OCI-LY3 (cell line): ENCODE results near the gene FAM107B.

Source experiments
- H2AFZ ChIP-seq: fragments of 200-600, 300-600 bp; shearing (Covaris generic); 2 replicates; pipeline ENCODE4 v1.6.0; 2014; ENCODE audit warnings: antibody characterized with exemption, low read depth, low read length
- H3K27ac ChIP-seq: fragments of 200-600, 300-600 bp; sonication (generic); 2 replicates; pipeline ENCODE4 v1.5.1; 2014; ENCODE audit warnings: mild to moderate bottlenecking, low read length, moderate library complexity, mixed read lengths
- H3K27me3 ChIP-seq: fragments of 200-600, 300-600 bp; sonication (generic); 2 replicates; pipeline ENCODE4 v1.6.1; 2014; ENCODE audit warnings: low read depth, low read length, mixed read lengths
- H3K36me3 ChIP-seq: fragments of 200-600, 300-600 bp; sonication (generic); replicated peaks from 2 replicates; pipeline ENCODE3; 2014; ENCODE audit warnings: low read depth, low read length, mixed read lengths
- H3K4me1 ChIP-seq: fragments of 300-600, 200-600 bp; sonication (generic); 2 replicates; pipeline ENCODE4 v1.6.1; 2014; ENCODE audit warnings: low read length, mixed read lengths
- H3K4me2 ChIP-seq: fragments of 200-600, 300-600 bp; sonication (generic); 2 replicates; pipeline ENCODE4 v1.6.1; 2014; ENCODE audit warnings: low read length, mixed read lengths
- H3K4me3 ChIP-seq: fragments of 300-600, 200-600 bp; sonication (generic); 2 replicates; pipeline ENCODE4 v1.5.1; 2014; ENCODE audit warnings: antibody characterized with exemption, mild to moderate bottlenecking, low read length, moderate library complexity
- H3K79me2 ChIP-seq: fragments of 300-600, 200-600 bp; shearing (Covaris generic); 2 replicates; pipeline ENCODE4 v1.6.1; 2014; ENCODE audit warnings: mild to moderate bottlenecking, low read length, mixed read lengths
- H3K9ac ChIP-seq: fragments of 300-600, 200-600 bp; shearing (Covaris generic); 2 replicates; pipeline ENCODE4 v1.6.0; 2014; ENCODE audit warnings: mild to moderate bottlenecking, low read length, moderate library complexity
- H3K9me3 ChIP-seq: fragments of 200-600, 300-600 bp; shearing (Covaris generic); 2 replicates; pipeline ENCODE4 v1.6.1; 2014; ENCODE audit warnings: low read length, mixed read lengths; ENCODE audit not compliant: insufficient read depth
- H4K20me1 ChIP-seq: fragments of 200-600, 300-600 bp; sonication (generic); 2 replicates; pipeline ENCODE4 v1.6.1; 2016; ENCODE audit warnings: low read length, mixed read lengths; ENCODE audit not compliant: insufficient read depth
- EZH2phosphoT487 ChIP-seq: fragments of 200-600 bp; shearing (Covaris generic); IDR thresholded peaks from 2 replicates; pipeline ENCODE4 v1.6.1; 2018; ENCODE audit warnings: antibody characterized with exemption, mixed run types, low read depth
- TF ChIP-seq, protein P1 (sequence below): fragments of 200-600, 300-600 bp; sonication (generic); IDR thresholded peaks from 2 replicates; pipeline ENCODE4 v1.5.1; 2014; ENCODE audit warnings: antibody characterized with exemption, low read length, low read depth

Gene FAM107B

DNA sequence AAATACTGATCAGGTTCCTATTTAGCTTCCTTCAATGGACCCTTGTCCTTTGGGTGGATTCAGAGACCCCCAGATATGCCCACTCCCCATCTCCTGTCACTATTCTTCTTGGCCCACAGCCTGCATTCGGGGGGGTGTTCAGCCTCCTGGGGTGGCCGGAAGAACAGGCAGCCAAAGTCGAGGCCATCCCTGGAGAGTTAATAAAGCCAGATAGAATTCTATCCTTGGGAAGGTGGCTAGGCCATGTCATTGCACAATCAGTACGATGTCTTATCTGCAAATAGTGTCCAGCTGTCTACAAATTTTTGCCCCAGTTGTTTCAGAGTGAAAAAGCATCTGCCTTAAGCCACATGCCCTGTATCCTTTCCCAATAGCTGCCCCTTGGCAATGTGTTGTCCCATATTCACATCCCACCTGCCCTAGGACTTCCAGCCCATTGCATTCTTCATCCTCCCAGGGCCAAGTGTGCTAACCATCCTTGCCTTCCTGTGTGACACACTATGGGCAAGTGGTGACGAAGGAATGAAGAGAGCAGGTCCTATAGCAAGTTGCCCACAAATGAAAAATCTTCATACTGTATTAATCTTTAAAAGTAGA lies 9.9 kb upstream of the FAM107B start:
- no peaks in the 10 kb centered on the region for H3K27me3 ChIP-seq
- no peak overlapping the region for H3K9ac ChIP-seq
- no peak overlapping the region for H3K4me2 ChIP-seq
- no peak overlapping the region for H3K4me3 ChIP-seq
- no peaks in the 10 kb centered on the region for H3K4me1 ChIP-seq
- TF ChIP-seq, protein P1, sequence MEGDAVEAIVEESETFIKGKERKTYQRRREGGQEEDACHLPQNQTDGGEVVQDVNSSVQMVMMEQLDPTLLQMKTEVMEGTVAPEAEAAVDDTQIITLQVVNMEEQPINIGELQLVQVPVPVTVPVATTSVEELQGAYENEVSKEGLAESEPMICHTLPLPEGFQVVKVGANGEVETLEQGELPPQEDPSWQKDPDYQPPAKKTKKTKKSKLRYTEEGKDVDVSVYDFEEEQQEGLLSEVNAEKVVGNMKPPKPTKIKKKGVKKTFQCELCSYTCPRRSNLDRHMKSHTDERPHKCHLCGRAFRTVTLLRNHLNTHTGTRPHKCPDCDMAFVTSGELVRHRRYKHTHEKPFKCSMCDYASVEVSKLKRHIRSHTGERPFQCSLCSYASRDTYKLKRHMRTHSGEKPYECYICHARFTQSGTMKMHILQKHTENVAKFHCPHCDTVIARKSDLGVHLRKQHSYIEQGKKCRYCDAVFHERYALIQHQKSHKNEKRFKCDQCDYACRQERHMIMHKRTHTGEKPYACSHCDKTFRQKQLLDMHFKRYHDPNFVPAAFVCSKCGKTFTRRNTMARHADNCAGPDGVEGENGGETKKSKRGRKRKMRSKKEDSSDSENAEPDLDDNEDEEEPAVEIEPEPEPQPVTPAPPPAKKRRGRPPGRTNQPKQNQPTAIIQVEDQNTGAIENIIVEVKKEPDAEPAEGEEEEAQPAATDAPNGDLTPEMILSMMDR: no peak
- TF ChIP-seq EZH2phosphoT487: no peak
- no peak overlapping the region for H3K27ac ChIP-seq
- H4K20me1 ChIP-seq: no peaks in the 10 kb centered on the region
- no peak overlapping the region for H2AFZ ChIP-seq
- H3K9me3 ChIP-seq: no peaks in the 10 kb centered on the region
- H3K36me3 ChIP-seq: no peaks in the 10 kb centered on the region
- H3K79me2 ChIP-seq: no peaks in the 10 kb centered on the region

DNA sequence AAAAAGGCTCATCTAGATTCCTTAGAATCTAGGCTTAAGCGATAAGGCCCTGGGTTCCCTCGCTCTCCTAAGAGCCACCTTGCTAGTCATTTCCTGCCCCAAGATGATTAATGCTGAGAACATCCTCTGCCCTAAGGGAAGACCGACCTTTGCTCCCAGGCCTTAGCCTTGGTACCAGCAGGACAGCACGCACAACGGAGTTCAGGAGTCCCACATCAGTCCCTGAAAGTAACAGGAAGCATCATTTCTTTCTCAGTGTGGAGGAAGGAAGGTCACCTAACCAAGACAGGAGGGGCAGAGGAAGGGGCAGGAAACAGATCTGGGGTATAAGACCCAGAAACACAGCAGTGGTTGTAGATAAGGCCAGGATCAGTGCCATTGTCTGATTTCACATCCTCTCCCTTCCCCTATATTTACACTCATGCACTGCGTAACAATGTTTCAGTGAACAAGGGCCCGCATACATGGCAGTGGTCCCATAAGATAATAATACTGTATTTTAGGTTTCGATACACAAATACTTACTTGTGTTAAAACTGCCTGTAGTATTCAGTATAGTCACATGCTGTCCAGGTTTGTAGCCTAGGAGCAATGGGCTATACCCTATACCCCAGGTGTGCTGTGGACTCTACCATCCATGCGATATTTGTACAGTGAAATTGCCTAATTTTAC lies 8.1 kb upstream of the FAM107B start:
- Histone ChIP-seq H4K20me1 (no peaks in the 10 kb centered on the region), H2AFZ (no peak overlapping the region), H3K79me2 (no peaks in the 10 kb centered on the region), H3K27ac (no peak overlapping the region), H3K4me2 (no peak overlapping the region), H3K9ac (no peak overlapping the region), H3K27me3 (no peaks in the 10 kb centered on the region), H3K4me1 (no peaks in the 10 kb centered on the region), H3K4me3 (no peak overlapping the region), H3K9me3 (no peaks in the 10 kb centered on the region), H3K36me3 (no peaks in the 10 kb centered on the region)
- TF ChIP-seq, protein P1: no peak
- TF ChIP-seq EZH2phosphoT487: no peak

DNA sequence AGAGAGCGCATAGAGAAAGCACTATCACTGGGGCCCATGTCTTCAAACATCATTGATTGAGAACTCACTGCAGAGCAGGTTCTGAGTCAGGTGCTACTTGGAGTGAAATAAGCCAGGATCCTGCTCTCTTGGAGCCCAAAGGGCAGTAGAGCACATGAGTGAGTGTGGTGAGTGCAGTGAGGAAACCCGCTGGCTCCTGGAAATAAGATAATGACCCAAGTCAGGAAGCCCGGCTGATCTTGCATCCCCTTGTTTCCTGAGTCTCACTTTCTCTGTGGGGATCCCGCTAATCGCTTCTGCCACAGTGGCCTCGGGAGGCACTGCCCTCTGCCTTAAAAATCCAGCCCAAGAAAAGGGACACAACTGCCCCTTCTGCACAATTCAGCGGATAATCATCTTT lies 7.1 kb upstream of the FAM107B start:
- H4K20me1 ChIP-seq: no peaks in the 10 kb centered on the region
- no peak overlapping the region for H3K27ac ChIP-seq
- H3K9ac ChIP-seq: no peak overlapping the region
- no peaks in the 10 kb centered on the region for H3K27me3 ChIP-seq
- no peak overlapping the region for H2AFZ ChIP-seq
- no peak for TF ChIP-seq EZH2phosphoT487
- TF ChIP-seq, protein P1: no peak
- no peak overlapping the region for H3K4me2 ChIP-seq
- H3K79me2 ChIP-seq: no peaks in the 10 kb centered on the region
- no peaks in the 10 kb centered on the region for H3K4me1 ChIP-seq
- no peaks in the 10 kb centered on the region for H3K9me3 ChIP-seq
- H3K36me3 ChIP-seq: no peaks in the 10 kb centered on the region
- H3K4me3 ChIP-seq: no peak overlapping the region

DNA sequence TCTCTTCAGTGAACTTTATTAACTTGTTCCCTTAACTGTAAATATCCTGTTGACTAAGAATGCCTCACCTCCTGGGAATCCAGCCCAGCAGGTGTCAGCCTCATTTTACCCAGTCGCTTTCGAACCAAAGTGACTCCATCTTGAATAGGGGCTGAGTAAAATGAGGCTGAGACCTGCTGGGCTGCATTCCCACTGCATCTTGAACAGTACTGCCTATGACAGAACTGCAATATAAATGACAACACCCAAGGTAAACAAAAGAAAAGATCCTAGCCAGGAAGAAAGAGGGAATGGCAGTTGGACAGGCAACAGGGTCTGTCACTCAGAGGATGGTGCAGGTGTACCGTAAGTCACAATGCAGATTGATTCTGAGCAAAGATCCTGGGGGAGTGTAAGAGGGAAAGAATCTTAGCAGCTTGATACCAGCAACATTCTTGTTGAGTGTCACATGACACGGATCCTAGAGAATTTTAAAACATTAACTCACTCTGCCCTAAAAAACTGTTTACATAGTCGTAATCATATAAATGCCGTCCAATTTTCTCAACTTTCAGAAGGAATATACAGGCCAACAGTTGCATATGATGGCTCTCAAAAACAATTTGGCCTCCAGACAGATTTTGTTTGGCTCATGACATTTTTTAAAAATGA lies 4.4 kb upstream of the FAM107B start:
- no peak overlapping the region for H3K4me3 ChIP-seq
- no peaks in the 10 kb centered on the region for H3K9me3 ChIP-seq
- no peak overlapping the region for H3K27ac ChIP-seq
- no peaks in the 10 kb centered on the region for H3K36me3 ChIP-seq
- no peaks in the 10 kb centered on the region for H3K27me3 ChIP-seq
- TF ChIP-seq EZH2phosphoT487: no peak
- TF ChIP-seq, protein P1: no peak
- H3K4me1 ChIP-seq: no peaks in the 10 kb centered on the region
- no peak overlapping the region for H2AFZ ChIP-seq
- no peaks in the 10 kb centered on the region for H4K20me1 ChIP-seq
- no peak overlapping the region for H3K9ac ChIP-seq
- no peak overlapping the region for H3K4me2 ChIP-seq
- H3K79me2 ChIP-seq: no peaks in the 10 kb centered on the region
